ENCODE results near the gene TPD52L2. TPM values are rescaled to one million over a fixed set of nuclear protein-coding genes. Genes with fewer than 3 reads are reported as not detected.

The TPD52L2 gene
- total RNA-seq, 1 donor from 2014 or later, result 76.9 TPM

DNA sequence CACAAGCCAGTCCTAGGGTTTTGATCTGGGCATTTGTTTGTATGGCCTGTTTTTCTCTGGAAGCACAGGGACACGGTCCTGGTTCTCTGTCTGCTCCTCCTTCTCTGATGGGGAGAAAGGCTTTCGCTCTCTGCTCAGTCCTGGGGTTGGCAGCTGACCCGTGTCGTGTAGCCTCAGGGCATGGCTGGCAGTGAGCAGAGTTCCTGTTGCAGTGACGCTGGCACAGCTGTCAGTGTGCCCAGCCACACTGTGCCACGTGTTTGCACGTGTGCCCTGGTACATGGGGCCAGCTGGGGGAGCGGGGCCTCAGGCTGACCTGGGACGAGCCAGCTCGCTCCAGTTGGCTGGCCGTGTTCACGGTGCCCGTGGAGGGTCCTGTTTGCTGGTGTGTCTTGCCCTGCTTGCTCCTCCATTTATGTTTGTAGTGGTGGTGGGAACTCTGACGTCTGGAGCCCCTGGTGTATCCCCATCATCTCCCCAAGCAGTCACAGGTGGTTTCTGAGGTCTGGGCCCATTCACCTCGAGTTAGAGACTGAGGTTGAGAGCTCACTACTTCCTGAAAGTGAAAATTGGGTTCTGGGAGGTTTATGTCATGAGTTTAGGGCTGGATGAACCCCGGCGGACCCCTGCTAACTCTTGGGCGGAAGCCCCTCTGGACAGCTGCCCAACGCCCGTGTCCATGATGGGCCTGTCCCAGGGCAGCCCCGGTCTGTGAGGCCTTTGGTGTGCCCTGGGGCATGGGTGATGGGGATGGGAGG is 19.6 kb downstream of the TPD52L2 start:
- intact Hi-C loops (cut with DNase I), result no loop called here
- peaks cover 83% of the 10 kb centered on the region for H3K36me3 ChIP-seq
- H3K27me3 ChIP-seq (ENCODE audit: low read depth), result no peaks in the 10 kb centered on the region
- H3K4me1 ChIP-seq, result no peaks in the 10 kb centered on the region
- DNase-seq (no peak), ATAC-seq (peak in 1 of 2 donors; percentile 11)
- no peak overlapping the region for H3K4me3 ChIP-seq
- H3K9me3 ChIP-seq, result no peaks in the 10 kb centered on the region
- TF ChIP-seq, protein P1, sequence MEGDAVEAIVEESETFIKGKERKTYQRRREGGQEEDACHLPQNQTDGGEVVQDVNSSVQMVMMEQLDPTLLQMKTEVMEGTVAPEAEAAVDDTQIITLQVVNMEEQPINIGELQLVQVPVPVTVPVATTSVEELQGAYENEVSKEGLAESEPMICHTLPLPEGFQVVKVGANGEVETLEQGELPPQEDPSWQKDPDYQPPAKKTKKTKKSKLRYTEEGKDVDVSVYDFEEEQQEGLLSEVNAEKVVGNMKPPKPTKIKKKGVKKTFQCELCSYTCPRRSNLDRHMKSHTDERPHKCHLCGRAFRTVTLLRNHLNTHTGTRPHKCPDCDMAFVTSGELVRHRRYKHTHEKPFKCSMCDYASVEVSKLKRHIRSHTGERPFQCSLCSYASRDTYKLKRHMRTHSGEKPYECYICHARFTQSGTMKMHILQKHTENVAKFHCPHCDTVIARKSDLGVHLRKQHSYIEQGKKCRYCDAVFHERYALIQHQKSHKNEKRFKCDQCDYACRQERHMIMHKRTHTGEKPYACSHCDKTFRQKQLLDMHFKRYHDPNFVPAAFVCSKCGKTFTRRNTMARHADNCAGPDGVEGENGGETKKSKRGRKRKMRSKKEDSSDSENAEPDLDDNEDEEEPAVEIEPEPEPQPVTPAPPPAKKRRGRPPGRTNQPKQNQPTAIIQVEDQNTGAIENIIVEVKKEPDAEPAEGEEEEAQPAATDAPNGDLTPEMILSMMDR (IDR thresholded peaks at IDR 0.05), result no peak
- H3K27ac ChIP-seq, result no peak overlapping the region

DNA sequence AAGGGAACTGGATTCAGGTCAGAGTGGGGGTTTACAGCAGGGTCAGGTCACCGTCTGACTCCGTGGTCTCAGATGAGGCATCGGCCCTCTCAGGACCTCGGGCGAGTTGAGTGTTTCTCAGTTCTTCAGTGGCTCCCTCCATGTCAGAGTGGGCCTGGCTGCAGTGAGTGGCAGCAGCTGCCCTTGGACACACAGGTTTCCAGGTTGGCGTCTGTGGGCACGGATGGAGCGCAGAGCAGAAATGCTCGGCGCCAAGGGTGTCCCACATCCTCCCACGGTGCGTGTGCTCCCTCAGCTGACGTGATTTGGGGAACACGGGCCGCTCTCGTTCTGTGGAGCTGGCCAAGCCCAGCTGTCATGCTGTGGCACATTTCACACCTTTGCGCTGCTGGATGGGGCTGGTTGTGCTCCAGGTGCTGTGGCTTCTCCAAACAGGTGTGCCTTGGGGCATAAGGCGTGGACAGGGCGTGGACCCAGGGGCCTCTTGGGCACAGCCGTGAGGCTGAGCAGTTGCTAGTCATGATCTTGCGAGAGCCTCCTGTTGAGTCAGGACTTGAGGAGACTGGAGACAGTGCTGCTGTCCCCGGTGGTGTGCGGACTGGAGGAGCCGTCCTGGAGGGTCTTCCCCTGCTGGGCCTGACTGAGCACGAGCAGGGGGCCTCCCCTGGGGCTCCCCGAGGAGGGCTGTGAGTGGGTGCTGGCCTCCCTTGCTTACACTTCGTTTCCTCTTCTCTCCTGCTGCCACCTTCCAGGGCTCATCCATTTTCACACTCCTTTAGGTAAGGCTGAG is 20.4 kb downstream of the TPD52L2 start:
- no peaks in the 10 kb centered on the region for H3K4me1 ChIP-seq
- TF ChIP-seq, protein P1 (IDR thresholded peaks at IDR 0.05), result no peak
- DNase-seq (no peak), ATAC-seq (no peak)
- no peaks in the 10 kb centered on the region for H3K9me3 ChIP-seq
- H3K36me3 ChIP-seq, result peaks cover 89% of the 10 kb centered on the region
- intact Hi-C loops (cut with DNase I), result no loop called here
- no peak overlapping the region for H3K4me3 ChIP-seq
- no peaks in the 10 kb centered on the region for H3K27me3 ChIP-seq (ENCODE audit: low read depth)
- H3K27ac ChIP-seq, result no peak overlapping the region

DNA sequence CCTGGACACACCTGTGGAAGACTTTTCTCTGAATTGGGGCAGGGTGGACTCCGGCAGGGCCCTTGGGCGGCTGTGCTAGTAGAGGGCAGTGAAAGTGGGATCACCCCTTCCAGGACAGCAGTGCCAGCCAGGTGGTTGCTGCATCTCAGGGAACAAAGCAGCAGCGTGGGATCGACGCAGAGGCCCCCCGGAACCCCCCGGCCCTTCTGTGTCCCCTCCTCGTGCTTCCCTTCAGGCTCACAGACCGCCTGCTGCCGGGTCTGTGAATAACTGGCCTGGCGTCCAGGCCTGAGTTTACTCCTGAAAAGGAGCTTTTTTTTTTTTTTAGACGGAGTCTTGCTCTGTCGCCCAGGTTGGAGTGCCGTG is 21.0 kb downstream of the TPD52L2 start:
- peaks cover 89% of the 10 kb centered on the region for H3K36me3 ChIP-seq
- intact Hi-C loops (cut with DNase I), result no loop called here

DNA sequence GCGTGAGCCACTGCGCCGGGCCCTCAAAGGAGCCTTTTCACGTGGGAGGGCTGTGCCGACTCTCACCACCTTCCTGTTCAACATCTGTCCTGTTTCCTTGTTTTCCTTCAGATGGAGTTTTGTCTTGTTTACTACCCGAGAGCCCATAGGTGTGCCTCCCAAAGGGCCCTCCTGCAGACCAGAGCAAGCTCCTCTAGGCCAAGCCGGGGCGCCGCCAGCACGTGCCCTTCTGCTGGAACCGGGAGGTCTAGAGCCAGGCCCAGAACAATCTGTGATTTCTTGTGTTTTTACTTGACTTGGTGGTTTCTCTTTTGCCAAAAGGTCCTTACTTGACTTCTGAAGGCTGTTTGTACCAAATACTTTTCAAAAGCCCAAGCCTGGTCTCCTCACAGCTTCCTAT is 21.9 kb downstream of the TPD52L2 start:
- no peaks in the 10 kb centered on the region for H3K9me3 ChIP-seq
- intact Hi-C loops (cut with DNase I), result no loop called here
- no peak overlapping the region for H3K27ac ChIP-seq
- no peak for ATAC-seq
- TF ChIP-seq, protein P1 (IDR thresholded peaks at IDR 0.05), result no peak
- DNase-seq, result no peak
- H3K27me3 ChIP-seq (ENCODE audit: low read depth), result no peaks in the 10 kb centered on the region
- H3K4me3 ChIP-seq, result no peak overlapping the region
- H3K36me3 ChIP-seq, result peaks cover 87% of the 10 kb centered on the region
- H3K4me1 ChIP-seq, result no peaks in the 10 kb centered on the region

More for the DNA sequence above, 21.0 kb downstream of the TPD52L2 start:
- H3K4me3 ChIP-seq, result no peak overlapping the region
- TF ChIP-seq, protein P1 (IDR thresholded peaks at IDR 0.05), result no peak
- H3K27me3 ChIP-seq (ENCODE audit: low read depth), result no peaks in the 10 kb centered on the region
- DNase-seq (no peak), ATAC-seq (no peak)
- H3K9me3 ChIP-seq, result no peaks in the 10 kb centered on the region
- H3K27ac ChIP-seq, result no peak overlapping the region
- no peaks in the 10 kb centered on the region for H3K4me1 ChIP-seq

DNA sequence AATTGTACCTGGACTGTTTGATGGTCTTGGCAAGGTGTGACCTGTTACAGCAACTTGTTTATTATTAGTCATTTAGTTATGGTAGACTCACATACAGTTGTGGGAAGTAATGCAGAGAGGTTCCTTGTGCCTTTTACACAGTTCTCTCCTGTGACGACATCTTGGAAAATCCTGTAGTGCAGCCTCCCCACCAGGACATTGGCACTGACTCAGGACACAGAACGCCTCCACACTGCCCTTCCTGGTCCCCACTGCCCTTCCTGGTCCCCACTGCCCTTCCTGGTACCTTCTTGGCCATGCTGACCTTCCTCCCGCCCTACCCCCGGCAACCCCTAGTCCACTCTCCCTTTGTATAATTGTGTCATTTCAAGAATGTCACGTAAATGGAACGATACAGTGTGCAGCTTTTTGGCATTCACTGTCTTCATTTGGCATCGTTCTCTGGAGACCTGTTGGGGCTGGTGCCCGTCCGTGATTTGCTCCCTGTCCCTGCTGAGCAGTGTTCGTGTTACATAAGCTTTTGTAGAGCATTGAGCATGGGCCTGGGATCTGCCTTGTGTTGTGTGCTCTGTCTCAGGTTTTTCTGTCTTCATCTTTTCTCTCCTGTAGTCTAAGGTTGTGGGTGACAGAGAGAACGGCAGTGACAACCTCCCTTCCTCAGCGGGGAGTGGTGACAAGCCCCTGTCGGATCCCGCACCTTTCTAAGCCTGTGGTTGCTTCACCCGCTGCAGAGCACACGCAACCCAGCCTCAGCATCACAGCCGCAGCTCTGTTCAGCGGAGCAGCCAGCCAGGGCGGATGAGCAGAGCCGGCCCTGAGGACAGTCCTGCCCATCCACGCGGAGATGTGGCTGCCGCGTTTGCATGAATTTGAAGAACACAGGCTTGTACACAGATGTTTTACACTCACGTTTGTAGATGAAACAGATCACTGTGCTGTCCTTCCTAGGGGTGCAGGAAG is 24.5 kb downstream of the TPD52L2 start:
- Histone ChIP-seq H3K36me3 (peaks cover 61% of the 10 kb centered on the region), H3K27ac (no peak overlapping the region), H3K4me1 (peaks cover 7% of the 10 kb centered on the region), H3K9me3 (no peaks in the 10 kb centered on the region), H3K27me3 (ENCODE audit: low read depth) (no peaks in the 10 kb centered on the region), H3K4me3 (no peak overlapping the region)
- ATAC-seq, result no peak
- no peak for DNase-seq
- TF ChIP-seq, protein P1 (IDR thresholded peaks at IDR 0.05), result no peak
- intact Hi-C loops (cut with DNase I), result no loop called here
